Fibroblast of skin of scalp (primary cell): Measurements from ENCODE around the gene CTBP1. TPM values are rescaled to one million over a fixed set of nuclear protein-coding genes. Genes with fewer than 3 reads are reported as not detected.
"Not testable (repeated sequence)": the region's sequence is repeated elsewhere in the genome, so short reads cannot be mapped to it uniquely, and the experiment has no call there.

ENCODE experiments used
- DNase-seq: peaks from one replicate; pipeline ENCODE4 v3.0.0-alpha.2; 2013
- polyA plus RNA-seq, 2 experiments: library from polyadenylated mRNA; unstranded; fragments of 120-200 nt; gene quantifications; one replicate each; pipeline ENCODE4 v1.2.1, GENCODE V29; 2013; ENCODE audit not compliant: insufficient read length in 2 of 2

The CTBP1 gene
- 117 TPM for polyA plus RNA-seq (2013, experiment 1 of 2; ENCODE audit: insufficient read length)
- polyA plus RNA-seq (2013, experiment 2 of 2; ENCODE audit: insufficient read length), result 99.5 TPM

DNA sequence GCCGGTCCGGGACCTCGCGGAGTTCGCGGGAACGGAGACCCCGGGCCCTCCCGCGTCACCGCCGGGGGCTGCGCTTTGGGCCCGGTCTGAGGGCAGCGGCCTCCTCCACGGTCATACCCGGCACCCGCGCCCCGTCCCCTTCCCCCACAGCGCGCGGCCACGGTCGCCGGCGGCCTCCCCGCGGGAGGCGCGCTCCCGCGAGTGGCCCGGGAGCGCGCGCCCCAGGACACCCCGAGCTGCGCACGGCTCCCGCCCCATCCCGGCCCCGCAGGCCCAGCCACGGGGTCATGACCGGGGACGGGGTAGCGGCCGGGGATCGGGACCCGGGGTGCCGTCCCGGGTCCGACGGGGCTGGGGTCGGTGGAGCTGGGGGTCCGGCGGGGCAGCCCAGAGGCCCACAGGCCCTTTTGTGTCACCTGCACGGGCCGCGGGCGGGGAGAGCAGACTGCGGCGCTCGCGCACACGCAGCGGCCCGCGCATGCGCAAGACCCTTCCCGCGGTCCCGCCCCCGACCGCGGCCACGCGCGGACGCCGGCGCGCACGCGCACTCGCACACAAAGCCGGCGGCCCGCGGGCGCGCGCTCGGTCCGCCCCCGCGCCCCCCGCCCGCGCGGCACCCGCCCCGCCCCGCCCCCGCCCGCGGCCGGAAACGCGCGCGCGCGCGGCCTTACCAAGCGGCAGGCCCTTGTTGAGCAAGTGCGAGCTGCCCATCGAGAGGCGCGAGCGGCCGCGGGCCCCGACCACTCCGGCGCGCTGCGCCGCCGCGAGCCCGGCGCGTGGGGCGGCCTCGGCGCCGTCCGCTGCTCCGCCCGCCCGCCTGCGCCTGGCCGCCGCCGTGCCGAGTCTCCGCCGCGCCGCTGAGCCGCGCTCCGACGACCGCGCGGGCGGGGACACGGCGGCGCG is at the start of gene CTBP1:
CTBP1 (minus strand) TSS at position 886 of the 903 bp plus-strand sequence. CDS start 7,799 bp downstream, outside the sequence.
- peak; percentile 87 for DNase-seq

DNA sequence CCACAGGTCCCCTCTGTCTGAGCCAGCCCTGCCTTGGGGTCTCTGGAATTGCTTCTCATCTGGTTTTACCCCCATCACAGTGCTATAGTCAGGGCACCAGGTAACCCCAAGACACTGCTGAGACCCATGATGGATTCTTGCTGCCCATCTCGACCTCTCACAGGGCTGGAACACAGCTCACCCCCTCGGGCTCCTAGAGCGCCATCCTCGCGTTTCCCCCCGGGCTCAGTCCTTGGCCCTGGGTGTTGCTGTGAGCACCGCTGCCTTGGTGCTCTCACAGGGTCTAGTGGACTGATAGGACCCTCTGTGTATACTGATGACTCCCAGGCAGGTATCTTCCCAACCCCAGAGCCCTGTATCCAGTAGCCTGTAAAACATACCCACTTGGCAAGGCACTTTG is 49.5 kb upstream of the CTBP1 start:
- DNase-seq, result no peak

DNA sequence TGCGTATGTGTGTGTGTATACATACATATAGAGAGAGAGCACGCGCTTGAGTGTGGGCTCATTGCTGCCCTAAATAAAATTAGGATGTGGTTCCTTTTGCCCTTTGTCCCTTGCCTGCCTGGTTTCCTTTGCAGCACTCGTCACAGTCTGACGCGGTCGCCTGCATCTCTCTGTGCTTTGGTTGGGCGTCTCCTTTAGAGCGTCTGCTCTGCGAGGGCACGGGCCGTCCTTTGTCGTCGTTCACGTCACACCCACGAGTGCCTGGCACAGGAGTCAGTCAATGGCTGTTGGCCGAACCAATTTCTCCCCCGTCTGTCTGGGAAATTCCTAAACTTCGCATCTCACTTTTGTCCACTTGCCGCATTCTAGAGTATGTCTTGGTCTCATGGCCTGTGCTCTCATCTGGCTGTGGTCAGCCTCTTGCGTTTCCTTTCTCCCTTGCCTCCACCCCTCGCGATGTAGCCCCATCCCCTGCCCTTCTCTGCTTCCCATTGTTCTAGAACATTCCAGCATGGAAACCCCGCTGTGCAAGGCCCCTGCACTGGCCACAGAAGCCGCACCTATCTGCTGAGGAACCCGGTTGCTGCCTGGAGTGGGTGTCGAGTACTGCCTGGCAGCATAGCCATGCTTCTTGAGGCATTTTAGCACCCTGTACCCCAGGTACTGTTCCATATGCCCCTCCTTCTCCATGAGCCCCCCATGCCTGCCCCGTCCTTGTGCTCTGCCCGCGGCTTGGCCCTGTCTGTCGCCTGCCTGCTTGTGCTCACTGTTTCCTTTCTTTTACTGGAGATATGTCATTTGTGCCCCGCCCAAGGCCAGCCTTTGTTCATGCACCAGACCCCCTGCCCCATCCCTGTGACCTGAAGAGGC is 48.8 kb upstream of the CTBP1 start:
- DNase-seq, result no peak

DNA sequence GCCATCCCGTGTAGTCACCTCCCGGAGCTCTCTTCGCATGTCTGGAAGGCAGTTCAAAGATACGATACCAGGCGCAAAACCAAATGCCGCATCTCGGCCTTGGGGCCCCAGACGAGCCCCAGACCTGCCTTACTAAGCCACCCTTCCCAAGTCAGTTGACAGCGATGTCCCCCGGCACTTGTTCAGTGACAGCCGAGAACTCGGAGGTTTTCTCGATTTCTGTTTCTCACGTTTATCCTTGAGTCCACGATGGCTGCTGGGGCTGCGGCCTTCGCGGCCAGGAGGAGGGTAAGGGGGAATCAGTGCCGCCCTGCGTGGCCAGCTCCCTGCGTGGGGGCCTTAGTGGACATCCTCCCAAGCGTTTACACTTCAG is 48.1 kb upstream of the CTBP1 start:
- DNase-seq, result no peak

DNA sequence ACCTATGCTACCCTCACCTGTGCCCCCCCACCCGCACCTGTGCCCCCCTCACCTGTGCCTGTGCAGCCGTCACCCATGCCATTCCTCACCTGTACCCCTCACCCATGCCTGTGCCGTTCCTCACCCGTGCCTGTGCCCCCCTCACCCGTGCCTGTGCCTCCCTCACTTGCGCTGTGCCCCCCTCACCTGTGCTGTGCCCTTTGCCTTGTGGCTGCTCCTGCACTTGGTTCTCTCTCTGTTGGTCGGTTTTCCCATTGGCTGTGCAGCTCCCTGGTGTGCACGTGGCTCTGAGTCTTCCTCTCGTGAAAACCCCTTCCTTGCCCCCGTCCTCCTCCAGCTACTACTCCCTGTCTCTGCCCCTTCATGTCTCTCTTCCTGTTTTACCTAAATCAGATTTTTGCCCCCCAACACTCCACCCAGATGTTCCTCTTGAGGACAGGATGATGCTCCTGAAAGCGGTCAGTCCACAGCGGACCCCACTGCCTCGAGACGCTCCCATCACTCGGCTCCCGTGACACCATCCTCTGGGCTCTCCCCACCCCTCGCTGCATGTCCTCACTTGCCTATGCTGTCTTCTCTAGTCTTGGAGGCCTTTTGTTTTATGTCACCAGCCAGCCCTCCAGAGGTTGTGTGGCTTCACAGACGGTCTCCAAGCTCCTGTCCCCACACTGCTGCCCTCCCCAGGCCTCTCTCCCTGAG is 47.5 kb upstream of the CTBP1 start:
- DNase-seq, result no peak

DNA sequence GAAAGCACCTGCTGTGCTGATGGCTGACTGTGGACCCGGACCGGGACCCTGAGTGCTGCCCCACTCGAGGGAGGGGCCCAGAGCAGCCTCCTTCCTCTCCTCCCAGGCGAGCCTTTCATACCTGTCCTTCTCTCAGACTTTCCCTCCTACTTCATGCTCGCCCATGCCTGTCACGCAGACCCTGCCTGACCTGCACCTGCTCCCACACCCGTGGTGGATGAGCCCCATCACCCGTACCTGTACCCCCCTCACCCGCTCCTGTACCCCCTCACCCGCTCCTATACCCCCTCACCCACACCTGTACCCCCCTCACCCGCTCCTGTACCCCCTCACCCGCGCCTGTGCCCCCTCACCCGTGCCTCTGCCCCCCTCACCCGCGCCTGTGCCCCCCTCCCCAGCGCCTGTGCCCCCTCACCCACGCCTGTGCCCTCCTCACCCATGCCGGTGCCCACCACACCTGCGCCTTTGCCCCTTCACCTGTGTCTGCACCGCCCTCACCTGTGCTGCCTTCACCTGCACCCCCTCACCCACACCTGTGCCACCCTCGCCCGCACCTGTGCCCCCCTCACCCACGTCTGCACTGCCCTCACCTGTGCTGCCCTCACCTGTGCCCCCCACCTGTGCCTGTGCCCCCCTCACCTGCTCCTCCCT is 46.6 kb upstream of the CTBP1 start:
- no peak for DNase-seq

DNA sequence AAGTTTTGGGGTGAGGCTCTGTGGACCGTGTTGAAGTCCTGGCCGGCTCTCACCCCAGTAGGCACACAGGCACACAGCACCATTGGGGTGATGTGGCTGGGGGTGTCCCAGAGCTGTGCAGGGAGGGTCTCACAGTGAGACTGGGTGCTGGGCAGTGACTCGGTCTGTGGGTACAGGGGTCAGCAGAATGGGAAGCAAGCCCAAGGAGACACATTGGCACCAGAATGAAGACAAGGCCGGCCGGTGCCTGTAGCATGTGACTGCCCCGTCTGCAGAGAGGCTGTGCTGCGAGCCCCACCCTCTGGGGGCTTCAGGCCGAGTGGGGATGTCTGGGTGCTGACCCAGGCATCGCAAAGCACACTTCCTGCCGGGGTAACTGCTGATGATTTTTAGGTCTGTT is 46.0 kb upstream of the CTBP1 start:
- DNase-seq, result no peak

DNA sequence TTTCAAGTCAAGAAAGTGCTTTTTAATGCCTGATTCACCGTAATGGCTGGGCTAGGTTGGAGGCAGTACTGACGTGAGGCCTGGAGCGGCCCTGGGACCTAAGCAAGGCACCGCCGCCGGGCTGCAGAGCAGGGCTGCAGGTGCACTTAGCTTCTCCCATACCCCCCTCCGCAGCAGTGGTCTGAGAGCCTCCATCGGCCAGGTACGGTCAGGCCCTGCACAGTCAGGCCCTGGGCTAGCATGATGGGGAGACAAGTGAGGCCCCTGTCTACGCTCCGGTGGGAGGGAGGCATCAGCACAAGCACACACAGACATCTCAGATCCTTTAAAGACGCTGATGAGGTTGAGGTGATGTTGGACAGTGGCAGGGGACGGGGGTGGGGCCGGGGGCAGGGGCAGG is 45.5 kb upstream of the CTBP1 start:
- no peak for DNase-seq

DNA sequence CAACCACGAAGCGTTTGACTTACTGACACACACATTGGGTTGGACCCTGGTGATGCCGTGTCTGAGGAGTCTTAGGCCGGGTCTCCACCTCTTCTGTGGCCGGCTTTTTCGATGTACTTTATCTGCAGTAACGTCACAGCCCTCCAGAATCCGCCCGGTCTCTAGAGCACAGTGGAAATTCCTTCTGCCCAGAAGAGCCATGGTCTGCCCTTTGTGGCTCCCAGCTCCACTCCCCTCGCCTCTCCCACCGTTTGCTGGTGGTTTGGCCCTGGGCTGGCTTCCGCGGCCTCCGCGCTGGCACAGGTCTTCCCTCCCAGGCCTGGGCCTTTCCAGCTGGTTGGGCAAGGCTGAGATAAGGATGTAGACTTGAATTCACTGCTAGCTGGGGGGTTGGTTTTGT is 45.1 kb upstream of the CTBP1 start:
- no peak for DNase-seq

DNA sequence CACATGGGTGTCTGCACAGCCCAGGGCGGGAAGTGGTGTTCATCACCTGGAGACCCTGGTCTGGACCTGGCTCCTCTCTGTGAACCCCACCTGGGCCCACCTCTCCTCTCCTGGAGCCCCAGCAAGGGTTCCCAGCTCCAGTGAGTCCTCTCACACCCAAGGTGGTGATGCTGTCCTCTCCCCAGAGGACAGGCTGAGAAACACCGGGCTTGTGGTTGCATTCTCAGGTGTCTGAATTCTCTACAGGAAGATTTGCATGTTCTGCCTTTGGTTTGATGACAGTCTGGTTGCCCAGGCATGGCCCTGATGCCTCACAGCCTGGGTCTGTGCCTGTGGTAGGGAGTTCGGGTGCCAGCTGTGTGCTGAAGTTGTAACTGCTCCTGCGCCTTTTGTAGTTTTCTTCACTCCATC is 44.6 kb upstream of the CTBP1 start:
- DNase-seq, result no peak

DNA sequence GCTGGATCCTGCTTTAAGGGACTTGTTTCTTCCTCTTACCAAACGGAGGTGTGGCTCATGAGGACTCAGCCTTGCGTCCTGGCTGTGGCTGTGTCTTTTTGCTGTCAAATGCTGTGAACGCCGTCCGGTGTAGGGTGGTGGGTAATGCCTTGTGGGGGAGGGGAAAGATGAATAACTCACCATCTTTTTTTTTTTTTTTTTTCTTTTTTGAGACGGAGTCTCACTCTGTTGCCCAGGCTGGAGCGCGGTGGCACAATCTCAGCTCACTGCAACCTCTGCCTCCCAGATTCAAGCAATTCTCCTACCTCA is 43.7 kb upstream of the CTBP1 start:
- not testable (repeated sequence) for DNase-seq

DNA sequence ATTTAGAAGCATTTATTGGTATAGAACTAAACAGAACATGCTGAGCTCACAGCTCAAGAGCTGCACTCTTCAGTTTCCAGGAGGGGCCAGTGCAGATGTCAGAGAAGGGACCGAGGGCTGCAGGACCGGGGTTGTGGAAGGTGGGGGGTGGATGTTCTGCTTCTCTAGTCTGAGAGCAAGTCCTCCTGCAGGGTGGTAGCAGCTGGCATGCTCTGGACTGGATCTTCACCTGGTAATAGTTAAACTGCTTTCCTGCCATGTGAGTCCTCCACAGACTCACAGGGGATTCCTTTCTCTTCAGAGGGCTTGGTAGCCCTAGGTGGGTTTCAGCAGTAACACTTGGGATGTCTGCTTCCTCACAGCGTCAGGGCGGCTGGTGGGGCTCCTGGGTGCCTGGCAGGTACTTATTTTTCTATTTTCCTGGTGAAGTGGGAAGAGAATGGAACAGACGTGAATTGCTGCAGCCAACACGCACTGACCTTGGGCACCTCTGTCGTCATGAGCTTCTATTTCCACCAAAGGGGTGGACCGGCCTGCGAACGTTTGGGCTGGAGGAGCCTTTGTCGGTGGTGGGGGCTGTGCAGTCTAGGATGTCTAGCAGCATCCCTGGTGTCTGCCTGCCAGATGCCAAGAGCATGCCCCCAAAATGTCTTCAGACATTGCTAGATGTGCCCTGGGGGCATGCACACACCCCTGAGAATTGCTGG is 43.2 kb upstream of the CTBP1 start:
- DNase-seq, result no peak

DNA sequence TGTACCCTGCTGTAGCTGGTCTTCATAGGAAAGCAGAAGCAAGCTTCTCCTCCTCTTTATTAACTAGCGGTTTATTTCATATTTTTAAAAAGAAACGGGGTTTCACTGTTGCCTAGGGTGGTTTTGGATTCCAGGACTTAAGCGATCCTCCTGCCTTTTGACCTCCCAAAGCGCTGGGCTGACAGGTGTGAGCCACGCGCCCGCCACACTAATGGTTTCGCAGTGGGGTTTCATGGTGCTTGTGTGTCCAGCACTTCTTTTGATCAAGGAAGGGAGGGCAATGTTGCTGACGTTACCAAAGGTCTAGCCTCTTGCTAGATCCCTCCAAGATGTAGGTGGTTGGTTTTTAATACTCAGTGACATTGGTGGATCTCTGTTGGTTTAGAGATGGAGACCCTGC is 42.2 kb upstream of the CTBP1 start:
- no peak for DNase-seq

DNA sequence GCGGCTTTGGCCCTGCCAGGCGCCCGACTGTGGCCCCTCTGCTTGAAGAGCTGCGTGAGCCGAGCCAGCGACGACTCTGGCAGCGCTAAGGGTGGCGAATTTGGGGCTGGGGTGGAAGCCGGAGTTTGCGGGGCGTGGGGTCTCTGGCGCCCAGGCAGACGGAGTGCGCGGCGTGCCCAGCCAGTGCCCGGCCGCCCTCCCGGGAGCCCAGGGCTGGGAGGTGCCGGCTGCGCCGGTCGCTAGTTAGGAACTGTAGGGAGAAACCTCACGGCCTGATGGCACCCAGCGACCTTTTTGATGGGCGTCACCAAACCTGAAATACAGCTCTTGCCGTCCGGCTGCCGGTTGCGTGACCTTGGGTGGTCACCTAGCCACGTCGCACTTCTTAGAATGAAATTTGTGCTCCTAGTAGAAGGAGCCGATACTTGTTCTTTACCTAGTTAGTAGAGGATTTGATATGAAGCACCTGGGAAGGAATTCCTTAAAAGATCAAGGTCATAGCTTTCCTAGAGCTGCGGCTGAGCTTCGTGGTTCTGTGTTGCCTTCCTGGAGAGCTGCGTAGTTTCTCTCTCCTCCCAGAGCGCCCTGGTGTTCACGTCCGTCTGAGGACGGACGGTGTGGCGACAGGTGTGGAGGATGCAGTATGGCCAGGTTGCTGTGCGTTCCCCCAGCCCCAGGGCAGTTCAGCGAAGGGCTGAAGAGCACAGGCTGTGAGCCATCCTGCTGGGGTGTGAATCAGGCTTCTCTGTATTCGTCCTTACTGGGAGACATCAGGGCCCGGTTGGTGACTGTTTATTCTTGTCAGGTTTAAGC is 41.4 kb upstream of the CTBP1 start:
- no peak for DNase-seq

DNA sequence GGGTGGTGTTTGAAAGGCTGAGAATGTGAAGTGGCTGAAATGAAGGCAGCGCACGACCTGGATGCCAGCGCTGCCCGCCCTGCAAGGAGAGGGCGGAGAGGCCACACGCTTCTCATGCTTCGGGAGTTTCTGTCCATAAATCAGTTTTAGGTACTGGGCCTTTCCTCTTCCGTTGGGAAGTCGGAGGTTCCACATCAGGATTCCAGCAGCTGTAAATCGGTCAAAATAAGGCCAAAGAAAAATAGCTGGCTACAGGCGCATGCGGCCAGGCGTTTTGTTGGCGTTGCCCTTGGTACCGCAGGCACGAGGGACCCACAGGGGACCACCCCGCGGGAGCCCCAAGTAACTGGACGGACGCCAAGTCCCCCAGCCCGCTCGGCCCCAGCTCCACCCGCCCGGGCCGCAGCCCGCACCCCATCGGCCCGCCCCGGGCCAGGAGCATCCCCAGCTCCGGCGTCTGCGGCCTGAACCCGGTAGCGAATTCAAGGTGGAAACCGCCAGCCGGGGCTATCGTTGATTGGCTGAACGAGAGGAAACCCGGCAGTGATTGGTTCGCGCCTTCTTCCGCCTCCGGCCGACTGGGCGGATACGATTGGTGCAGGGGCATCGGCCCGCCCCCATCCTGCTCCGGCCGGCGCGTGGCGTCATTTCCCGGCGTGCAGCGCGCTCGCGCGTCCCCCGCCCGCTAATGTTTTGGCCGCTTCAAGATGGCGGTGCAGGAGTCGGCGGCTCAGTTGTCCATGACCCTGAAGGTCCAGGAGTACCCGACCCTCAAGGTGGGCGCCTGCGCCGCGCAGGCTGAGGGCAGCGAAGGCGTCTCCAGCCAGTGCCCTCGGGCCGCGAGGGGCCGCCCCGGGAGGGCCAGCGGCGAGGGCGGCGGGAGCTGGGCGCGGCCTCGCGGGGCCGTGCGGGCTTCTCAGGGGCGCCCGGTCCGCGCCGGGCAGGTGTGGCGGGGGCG is 40.6 kb upstream of the CTBP1 start, which contains the start of gene MAEA:
MAEA (plus strand) TSS at position 685 of the 958 bp plus-strand sequence; CDS start at position 708, 23 bp downstream.
- peak; percentile 96 for DNase-seq

DNA sequence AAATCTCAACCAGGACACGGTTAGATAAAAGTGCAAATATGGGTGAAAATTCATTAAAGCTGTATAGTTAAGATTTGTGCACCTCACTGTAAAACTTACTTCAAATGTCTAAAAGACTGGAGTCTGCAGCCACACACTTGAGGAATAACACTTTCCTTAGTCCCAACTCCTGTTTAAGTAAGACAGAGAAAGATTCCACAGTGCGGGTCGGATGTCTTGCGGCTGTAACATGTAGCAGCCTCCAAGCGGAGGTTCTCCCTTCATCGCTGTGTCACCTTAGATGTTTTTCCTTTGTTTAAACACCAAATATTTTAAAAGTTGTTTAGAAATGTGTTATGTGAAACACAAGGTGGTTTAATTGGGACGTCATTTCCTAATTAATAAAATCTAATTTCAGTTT is 39.9 kb upstream of the CTBP1 start:
- DNase-seq, result no peak

DNA sequence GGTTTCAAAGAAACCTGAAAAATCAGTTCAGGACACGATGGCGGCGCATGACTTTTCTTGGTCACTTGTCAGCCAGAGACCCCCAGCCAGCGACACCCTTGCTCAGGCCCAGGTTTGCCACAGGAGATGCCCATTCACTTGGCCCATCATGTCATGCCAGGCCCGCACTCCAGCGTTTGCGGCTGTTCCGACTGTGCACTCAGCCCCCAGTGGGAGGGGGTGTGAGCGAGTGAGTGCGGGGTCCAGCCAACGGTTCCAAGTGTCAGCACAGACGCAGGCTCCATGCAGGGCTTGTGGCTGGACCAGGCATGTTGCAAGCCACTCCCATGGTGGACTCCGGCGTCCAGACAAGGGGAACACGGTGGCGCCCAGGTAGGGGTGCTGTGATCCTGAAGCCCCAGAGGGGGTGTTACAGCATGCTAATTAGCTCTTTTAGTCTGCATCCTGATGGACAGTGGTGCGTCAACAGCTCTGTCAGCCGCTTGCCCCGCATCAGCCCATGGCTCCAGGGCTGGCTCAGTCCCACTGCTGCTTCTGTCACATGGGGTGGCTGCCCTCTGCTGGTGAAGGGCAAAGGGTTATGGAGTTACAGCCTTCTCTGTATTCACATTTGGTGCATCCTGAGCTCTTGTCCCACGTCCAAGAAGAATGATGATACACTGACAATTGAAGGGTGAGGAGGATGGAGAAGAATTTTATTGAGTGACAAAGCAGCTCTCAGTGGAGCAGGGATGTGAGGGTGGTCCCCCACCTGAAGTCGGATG is 37.0 kb upstream of the CTBP1 start:
- DNase-seq, result peak; percentile 27

DNA sequence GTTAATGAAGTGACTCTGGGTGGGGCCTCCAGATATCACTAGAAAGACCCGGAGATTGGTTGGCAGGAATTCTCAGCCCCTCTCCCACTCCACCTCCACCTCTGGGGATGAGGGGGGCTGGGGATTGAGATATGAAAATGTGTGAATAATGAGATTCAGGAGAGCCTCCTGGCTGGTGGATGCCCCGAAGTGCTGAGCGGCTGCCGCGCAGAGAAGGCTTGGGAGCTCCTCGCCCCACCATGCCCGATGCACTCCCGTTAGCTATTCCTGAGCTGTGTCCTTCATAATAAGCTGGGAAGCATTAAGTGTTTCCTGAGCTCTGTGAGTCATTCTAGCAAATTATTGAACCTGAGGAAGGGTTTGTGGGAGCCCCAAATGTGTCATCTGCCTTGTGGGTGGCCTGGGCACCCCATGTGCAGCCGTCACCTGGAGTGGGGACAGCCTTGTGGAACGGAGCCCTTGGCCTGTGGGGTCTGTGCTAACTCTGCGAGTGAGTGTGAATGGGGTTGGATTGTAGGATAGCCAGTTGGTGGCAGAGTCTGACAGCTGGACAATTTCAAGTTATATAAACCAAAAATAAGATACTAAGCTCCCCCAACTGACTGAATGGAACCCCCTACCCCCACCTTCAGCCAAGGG is 36.3 kb upstream of the CTBP1 start:
- no peak for DNase-seq
